ENCODE data around the gene HYAL3.

Gene HYAL3, protein sequence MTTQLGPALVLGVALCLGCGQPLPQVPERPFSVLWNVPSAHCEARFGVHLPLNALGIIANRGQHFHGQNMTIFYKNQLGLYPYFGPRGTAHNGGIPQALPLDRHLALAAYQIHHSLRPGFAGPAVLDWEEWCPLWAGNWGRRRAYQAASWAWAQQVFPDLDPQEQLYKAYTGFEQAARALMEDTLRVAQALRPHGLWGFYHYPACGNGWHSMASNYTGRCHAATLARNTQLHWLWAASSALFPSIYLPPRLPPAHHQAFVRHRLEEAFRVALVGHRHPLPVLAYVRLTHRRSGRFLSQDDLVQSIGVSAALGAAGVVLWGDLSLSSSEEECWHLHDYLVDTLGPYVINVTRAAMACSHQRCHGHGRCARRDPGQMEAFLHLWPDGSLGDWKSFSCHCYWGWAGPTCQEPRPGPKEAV

DNA sequence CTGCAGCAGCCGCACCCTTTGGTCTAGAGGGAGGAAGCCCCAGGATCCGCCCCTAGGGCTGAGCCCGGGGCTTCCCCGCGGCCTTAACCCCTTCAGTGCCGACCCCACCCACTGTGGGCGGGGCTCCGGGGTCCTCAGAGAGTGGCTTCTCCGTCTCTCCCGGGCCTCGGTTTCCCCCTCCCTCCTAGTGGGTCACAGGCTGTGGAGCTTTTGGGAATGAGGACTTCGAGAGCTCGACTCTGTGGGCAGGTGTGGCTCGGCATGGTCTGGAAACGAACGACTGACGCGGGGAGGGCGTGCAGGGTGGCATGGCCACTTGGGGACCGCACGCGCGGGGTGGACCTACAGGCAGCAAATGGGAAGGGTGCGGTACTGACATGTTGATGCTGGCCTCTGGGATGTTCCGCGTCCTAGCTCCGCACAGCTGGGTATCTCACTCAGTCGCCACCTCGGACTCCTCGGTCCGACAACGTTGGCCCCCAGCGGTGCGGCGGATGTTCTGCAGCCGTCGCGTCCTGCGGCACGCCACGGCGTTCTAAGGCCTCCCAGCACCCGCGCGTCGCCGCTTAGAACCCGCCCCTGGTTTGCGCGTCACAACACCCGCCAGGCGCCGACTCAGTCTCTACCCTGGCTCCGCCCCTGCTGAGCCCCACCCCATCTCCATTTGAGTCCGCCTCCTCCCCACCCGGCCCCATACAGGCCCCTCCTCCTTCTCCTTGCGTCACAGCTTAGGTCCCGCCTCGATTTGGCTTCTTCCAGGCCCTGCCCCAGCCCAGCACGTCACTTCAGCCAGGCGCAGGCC, at the start of gene HYAL3, which contains the start of gene NAA80:
HYAL3 (minus strand) TSS at position 570 of the 802 bp plus-strand sequence. CDS start 3,803 bp downstream, outside the sequence.
NAA80 (minus strand) TSS at position 570 of the 802 bp plus-strand sequence. CDS start 1,942 bp downstream, outside the sequence.
- peak; percentile 98 for DNase-seq (ENCODE audit: low read depth in 2 of 2)

DNA sequence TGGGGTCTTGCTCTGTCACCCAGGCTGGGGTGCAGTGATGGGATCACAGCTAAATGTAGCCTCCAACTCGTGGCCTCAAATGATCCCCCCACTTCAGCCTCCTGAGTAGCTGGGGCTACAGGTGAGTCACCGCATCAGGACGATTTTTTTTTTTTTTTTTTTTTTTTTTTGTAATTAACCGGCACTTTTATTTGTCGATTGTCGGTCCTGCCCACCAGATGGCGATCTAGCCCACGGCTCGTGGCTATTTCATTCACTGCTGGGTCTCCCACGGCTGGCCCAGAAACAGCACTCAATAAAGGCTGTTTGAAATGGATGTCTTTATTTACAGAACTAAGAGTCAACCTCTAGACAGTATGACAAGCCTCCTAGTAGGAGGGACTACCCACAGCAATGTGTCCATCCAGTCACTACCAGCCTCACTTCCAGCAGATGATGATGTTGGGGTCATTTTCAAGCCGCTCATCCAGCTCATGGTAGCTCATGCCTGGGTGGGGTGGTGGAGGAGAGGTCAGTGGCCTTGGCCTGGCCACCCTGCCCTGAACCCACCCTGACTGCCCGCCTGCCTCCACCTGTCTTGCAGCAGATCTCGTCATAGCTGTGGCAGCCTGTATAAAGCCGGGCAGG, 48.1 kb upstream of the HYAL3 start:
- DNase-seq (ENCODE audit: low read depth in 2 of 2) = peak; percentile 41 to 50

DNA sequence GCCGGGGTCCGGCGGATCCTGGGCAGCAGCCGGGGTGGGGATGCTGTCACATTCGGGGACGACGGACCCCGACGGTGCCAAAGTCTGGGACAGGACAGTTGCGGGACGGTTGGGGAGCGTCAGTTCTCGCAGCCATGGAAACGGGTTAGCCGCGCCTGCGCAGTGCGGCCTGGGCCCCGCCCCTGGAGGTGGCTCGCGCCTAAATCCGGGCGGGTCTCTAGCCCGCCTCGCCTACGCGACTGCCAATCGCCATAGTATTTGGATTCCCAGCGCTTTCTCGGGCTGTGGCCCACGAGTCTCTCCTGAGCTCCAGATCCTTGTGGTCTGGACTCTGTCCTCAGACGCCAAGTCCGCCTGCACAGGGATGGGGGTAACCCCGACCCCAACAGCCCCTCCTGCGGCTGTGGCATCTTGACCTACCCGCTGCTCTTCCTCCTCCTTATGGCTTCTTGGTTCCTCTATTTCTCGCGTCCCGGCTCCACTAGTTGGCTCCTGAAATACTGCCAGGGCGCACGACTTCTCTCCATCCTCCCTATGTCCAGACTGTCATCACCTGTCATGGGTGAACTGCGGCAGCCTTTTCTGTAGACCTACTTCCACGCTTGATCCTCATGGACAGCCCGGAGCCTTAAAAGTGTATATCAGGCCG, 46.5 kb upstream of the HYAL3 start, which contains the start of gene ZMYND10:
ZMYND10 (minus strand) TSS at position 147 of the 649 bp plus-strand sequence. CDS start 153 bp downstream, outside the sequence.
- DNase-seq (ENCODE audit: low read depth in 2 of 2) = peak; percentile 46 to 50

DNA sequence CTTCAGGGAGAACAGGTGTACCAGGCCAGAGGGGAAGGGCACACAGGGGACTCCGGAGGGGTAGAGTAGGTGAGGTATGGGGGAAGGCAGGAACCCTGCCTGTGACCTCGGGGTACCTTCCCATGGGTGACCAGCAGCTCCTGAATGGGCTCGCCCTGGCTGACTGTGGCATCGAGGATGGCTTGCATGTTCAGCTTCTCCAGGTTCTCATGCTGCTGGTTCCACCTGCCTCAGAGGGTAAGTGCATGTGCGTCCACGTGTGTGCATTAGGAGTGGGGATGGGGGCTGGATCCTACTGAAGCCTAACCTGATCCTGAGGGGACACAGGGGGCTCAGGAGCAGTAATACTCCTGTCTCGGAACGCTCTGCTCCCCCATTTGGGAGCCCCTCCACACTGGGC, 45.8 kb upstream of the HYAL3 start:
- DNase-seq (ENCODE audit: low read depth in 2 of 2) = no peak

DNA sequence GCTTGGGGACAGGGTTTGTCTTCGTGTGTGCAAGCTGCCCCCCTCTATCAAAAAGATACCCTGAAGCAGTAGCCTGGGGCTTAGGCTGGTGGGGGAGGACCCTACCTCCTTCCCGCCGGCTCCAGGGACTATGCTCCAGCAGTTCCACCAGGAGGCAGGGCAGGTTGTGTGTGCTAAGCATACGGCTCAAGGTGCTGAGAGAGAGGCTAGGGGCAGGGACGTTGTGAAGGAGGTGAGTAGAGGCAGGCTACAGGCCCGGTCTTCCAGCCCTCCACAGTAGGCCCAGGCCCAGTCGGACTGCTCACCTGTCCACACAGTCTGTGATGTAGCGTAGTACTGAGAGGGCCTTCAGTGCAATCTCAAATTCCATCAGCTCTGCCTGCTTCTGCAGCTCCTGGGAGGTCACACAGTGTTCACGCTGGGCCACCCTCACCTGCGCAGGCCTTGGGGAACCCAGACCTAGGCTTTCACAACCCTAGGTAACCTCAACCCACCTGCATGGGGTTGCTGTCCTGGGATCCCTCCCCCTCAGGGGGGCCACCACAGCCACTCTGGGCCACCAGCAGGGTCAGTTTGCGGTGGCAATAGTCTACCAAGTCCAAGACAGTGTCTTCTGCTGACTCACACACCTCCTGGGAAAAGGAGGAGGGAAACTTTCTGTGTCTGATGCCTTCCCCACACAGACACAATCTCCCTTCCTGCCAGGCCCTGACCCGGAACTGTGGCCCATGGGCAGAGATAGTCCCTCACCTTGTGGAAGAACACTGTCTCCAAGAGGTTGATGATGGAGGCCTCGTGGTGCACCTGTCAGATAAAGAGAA, 43.8 kb upstream of the HYAL3 start:
- no peak for DNase-seq (ENCODE audit: low read depth in 2 of 2)

DNA sequence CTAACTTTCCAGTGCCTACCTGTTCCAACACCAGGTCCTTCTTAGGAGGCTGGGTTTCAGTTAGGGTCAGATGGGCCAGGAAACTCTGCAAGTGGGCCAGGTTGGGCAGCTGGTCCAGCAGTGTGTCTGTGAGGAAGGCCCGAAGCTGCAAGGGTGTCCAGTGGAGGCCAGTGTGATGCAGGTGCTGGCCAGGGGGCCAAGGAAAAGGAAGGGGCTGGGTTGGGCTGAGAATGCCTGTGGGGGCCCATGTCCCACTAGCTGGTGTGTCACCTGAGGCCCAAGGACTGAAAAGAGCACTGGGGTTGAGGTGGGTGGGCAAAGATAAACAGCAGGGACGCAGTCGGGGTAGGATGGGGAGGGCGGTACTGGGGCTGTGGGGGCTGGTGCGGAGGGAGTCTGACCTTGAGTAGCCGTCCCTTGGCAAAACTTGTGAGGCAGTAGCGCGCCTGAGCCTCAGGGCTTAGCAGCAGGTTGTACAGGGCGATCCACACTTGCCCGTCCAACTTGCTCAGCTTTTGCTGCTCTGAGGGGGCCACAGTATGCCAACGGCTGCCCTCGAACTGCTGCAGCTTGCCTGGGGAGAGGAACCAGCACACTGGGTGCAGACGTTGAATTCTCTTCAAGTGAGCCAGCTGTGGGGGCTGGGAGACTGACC, 42.9 kb upstream of the HYAL3 start:
- DNase-seq (ENCODE audit: low read depth in 2 of 2) = no peak

DNA sequence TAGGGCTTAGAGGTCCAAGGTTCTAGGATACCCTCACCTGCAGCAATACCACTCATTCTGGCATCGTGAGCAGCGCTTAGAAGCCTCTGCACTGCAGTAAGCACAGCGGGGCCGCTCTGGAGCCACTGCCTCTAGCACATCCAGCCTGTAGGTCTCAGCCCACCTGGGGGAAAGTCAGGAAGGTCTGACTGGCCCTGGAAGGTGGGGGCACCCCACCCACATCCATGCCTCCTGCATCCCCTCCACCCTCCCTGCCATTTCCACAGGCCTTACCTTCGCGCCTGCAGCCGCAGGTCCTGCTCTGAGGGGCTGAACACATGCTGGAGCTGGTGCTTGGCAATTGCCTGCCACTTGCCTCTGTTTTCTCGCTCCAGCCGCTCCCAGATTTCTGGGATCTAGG, 42.3 kb upstream of the HYAL3 start:
- no peak for DNase-seq (ENCODE audit: low read depth in 2 of 2)

DNA sequence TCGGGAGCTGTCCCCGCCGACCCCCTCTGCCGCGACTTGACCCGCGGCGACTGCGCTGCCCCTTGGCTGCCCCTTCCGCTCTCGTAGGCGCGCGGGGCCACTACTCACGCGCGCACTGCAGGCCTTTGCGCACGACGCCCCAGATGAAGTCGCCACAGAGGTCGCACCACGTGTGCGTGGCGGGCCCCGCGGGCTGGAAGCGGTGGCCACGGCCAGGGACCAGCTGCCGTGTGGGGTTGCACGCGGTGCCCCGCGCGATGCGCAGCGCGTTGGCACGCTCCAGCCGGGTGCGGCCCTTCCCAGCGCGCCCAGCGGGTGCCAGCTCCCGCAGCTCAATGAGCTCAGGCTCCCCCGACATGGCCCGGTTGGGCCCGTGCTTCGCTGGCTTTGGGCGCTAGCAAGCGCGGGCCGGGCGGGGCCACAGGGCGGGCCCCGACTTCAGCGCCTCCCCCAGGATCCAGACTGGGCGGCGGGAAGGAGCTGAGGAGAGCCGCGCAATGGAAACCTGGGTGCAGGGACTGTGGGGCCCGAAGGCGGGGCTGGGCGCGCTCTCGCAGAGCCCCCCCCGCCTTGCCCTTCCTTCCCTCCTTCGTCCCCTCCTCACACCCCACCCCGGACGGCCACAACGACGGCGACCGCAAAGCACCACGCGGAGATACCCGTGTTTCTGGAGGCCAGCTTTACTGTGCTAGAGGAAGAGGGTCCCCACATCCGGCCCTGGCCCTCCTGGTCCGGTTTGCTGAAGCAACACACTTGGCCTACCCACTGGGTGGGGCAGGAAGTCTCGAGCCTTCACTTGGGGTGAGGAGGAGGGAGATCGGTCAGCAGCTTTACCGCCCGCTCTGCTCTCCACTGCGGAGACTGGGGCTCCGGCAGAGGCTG, 41.5 kb upstream of the HYAL3 start, which contains the start of gene RASSF1:
RASSF1 (minus strand) TSS at position 389 of the 882 bp plus-strand sequence; CDS start at position 358, 31 bp downstream.
- peak in 1 of 2 donors; percentile 37 for DNase-seq (ENCODE audit: low read depth in 2 of 2)

DNA sequence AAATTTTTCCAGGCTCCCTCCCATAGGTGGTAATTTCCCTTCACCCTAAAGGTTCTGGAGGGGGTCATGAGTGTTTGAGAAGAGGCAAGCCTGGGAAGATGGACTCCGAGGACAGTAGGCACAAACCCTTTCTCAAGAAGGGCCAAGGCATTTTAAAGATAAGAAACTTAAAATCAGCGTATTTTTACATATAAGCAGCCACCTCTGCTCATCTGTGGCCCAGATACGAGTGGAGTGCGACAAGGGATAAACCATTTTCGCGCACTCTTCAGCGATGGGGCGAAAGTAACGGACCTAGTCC, 40.9 kb upstream of the HYAL3 start:
- no peak for DNase-seq (ENCODE audit: low read depth in 2 of 2)

DNA sequence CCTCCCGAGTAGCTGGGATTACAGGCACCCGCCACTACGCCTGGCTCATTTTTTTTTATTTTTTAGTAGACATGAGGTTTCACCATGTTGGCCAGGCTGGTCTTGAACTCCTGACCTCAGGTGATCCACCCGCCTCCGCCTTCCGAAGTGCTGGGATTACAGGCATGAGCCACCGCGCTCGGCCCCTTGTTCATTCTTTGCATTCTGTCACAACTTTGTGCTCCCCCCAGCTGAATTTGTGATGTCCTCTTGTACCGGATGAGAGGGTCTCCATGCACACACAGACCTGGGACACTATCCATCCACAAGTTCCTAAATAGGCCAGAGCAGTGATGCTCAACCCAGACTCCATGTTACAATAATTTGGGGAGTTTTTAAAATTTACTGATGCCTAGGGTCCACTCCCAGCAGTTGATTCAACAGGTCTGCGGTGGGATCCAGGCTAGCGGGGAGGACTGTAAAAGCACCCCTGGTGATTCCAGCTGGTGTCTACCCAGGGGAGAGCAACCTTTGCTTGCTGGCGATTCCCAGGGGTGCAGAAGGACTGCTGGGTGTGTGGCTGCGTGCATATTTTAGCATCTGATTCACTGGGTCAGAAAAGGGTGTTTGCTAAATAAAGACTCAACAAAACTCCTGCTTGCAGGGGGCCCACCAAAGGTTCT, 40.4 kb upstream of the HYAL3 start:
- DNase-seq (ENCODE audit: low read depth in 2 of 2) = no peak

DNA sequence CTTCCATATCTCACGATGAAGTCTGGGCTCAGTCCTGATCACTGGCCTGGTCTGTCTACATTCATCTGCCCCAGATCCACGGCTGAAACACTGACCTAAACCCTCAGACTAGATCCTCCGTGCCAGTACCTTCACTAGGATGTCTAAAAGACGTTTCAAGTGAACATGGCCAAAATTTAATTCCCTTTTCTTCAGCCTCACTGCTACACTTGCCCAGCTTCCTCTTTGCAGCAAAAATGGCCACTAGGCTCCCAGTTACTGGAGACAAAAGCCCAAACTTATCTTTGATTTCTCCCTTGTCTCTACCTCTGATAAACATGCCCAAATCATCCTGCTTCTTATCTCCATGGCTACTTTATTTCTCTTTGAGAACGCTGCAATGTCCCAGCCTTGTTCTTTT, 39.8 kb upstream of the HYAL3 start:
- DNase-seq (ENCODE audit: low read depth in 2 of 2) = no peak

DNA sequence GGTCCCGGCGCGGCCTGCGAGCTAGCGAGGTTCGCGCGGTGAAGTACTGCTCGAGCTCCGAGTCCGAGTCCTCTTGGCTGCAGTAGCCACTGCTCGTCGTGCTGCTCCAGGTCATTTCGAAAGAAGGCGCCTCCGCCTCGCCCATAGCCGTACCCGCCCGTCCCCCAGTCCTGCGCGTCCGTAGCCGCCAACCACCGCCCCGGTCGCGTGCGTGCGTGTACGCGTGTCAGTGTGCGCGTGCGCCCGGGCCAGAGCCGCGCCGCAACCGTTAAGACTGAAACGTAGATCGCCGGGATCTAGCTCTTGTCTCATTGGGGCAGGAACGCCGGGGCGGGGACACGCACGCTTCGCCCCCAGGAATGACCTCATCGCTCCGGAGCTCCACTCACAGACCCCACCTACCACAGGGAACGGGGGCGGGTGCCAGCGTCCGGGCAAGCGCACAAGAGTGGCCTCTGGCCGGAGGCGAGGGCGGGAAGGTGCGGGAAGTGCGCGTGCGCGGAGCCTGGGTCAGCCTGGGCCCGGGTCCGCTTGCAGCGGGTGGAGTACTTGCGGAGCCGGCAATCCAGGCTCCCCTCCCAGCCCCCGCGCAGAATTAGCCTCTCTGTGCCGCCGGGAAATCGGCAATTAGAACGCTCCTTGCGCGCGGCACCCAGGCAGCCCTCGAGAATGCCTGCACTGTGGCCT, 38.1 kb upstream of the HYAL3 start:
- DNase-seq (ENCODE audit: low read depth in 2 of 2) = peak; percentile 82 to 86

DNA sequence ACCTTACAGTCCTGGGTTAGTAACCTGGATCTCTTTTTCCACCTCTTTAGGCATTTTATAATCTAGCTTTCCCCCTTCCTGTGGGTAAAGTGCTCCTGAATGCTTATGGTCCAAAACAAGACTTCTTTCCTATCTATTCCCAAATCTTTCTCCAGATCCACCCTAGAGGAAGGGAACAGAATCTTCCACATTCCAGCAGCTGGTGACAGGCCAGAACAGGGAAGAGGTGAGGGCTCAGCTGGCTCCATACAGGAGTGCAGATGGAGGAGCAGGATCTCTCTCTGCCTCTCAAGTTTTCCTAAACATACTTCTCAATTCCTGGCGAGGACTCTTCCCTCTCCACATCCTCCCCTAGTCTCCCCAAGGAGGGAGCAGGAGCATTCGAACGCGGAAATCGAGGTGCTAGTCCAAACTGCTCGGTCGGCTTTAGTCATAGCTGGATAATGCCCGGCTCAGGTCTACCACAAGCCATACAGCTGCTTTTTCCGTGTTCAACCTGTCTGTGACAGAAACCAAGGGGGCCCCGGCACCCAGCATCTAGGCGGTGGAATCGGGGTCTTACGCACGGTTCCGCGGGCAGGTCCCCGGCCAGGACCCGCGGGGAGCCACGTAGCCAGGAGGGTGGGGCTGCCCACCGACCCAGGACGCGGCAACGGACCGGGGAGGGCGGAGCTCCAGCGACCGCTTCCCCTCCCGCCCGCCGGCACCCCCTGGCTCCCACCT, 37.4 kb upstream of the HYAL3 start:
- DNase-seq (ENCODE audit: low read depth in 2 of 2) = no peak

DNA sequence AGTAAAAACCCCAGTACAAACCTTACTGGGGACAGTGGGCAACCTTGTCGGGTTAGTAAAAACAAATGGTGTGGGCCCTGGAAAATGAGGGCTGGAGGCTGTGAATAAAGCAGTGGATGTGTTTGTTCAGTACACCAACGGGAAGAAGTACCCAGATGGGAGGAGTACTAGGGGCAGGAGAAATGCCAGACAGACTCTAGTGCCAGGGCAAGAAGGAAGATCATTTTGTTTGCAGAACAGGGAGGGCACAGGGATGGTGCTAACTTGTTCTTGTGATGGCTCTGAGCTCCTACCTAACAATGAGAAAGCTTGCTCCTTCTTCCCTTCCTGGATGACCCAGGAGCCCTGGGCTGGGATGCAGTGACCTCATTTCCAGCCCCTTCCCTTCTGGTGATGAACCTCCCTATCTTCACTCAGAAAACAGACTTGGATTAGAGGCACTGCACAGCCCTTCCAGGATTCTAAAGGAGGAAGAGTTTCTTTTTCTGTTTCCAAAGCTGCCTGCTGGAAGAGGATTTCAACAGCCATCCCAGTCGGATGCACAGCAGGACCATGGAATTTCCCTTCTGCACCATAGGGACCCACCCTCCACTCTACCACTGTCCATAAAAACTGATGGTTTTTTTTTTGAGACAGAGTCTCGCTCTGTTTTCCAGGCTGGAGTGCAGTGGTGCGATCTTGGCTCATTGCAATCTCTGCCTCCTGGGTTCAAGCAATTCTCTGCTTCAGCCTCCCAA, 35.3 kb upstream of the HYAL3 start:
- no peak for DNase-seq (ENCODE audit: low read depth in 2 of 2)

DNA sequence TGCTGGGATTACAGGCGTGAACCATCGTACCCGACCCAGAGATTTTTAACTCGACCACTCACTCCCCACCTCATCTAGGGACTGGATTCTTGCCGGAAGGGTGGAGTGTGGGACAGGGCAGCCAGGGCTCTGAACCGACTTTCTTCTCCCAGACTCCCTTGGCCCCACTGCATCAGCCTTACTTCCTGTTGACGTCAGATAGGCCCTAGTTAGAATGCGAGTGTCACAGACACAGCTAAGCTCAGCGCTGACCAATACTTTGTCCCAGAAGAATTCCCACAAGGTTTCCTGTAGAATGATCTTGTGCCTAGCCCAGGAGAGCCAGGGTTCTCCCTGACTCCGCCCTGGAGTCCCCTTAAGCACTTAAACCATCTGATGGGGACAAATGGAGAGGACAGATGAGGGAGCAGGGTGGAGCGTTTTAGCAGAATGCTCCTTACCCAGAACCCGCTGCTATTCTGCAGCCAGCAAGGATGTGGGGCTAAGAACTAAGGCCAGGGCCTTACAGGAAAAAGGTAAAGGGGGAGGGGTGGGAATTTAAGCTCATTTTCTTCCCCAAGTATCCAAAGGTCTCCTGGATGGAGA, 34.6 kb upstream of the HYAL3 start:
- DNase-seq (ENCODE audit: low read depth in 2 of 2) = no peak

DNA sequence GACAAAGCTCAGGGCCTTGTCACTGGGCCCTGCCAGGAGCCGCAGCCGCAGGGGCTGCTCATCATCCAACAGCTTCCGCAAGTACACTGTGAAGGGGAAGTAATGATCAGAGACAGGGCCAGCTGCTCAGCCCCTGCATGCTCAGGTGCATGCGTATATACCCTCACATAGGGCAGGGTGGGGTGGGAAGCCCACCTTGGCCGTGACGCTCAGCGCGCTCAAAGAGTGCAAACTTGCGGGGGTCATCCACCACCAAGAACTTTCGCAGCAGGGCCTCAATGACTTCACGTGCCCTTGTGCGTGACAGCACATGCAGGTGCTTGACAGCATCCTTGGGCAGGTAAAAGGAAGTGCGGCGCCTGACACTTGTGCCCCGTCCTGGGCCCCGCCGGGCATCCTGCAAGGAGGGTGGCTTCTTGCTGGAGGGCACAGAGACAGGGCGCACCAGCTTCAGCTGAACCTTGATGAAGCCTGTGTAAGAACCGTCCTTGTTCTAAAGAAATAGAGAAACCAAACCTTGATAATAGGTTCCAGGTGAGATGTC, 32.2 kb upstream of the HYAL3 start:
- no peak for DNase-seq (ENCODE audit: low read depth in 2 of 2)

All from stimulated activated CD8-positive, alpha-beta memory T cell treated with anti-CD3 and anti-CD28 coated beads, Interleukin-7, amount 100 ng/mL, for 1 hour (primary cell).